ENCODE results near the gene C9orf43.
"Not testable (repeated sequence)": the region's sequence is repeated elsewhere in the genome, so short reads cannot be mapped to it uniquely, and the experiment has no call there.

The C9orf43 gene

GRCh38 chr9:113380869-113381378 lies 29.6 kb upstream of the C9orf43 start:
- Histone ChIP-seq H3K36me3 (ENCODE audit: insufficient read depth, low read length) (no peaks in the 10 kb centered on the region), H3K9ac (ENCODE audit: low read depth, low read length, poor library complexity, severe bottlenecking) (no peak overlapping the region), H3K4me2 (ENCODE audit: low read depth, low read length, poor library complexity, severe bottlenecking) (no peak overlapping the region), H2AFZ (ENCODE audit: low read length) (no peak overlapping the region), H3K9me3 (ENCODE audit: insufficient read depth, low read depth, low read length) (no peaks in the 10 kb centered on the region), H3K9me2 (replicated peaks; ENCODE audit: low read depth, low read length) (no peaks in the 10 kb centered on the region), H3F3A (ENCODE audit: low read depth) (no peaks in the 10 kb centered on the region), H3K27me3 (ENCODE audit: insufficient read depth, low read length, poor library complexity, severe bottlenecking) (no peaks in the 10 kb centered on the region), H3K4me3 (ENCODE audit: low read length, poor library complexity, severe bottlenecking) (no peak overlapping the region), H3K79me2 (ENCODE audit: insufficient read depth, low read length) (peaks cover 8% of the 10 kb centered on the region), H3K4me1 (ENCODE audit: insufficient read depth, low read length, poor library complexity, severe bottlenecking) (no peaks in the 10 kb centered on the region), H4K20me1 (ENCODE audit: insufficient read depth, low read length, poor library complexity, severe bottlenecking) (no peaks in the 10 kb centered on the region)
- no peak for TF ChIP-seq EZH2phosphoT487 (IDR thresholded peaks at IDR 0.05; ENCODE audit: borderline replicate concordance)
- TF ChIP-seq, protein P1, sequence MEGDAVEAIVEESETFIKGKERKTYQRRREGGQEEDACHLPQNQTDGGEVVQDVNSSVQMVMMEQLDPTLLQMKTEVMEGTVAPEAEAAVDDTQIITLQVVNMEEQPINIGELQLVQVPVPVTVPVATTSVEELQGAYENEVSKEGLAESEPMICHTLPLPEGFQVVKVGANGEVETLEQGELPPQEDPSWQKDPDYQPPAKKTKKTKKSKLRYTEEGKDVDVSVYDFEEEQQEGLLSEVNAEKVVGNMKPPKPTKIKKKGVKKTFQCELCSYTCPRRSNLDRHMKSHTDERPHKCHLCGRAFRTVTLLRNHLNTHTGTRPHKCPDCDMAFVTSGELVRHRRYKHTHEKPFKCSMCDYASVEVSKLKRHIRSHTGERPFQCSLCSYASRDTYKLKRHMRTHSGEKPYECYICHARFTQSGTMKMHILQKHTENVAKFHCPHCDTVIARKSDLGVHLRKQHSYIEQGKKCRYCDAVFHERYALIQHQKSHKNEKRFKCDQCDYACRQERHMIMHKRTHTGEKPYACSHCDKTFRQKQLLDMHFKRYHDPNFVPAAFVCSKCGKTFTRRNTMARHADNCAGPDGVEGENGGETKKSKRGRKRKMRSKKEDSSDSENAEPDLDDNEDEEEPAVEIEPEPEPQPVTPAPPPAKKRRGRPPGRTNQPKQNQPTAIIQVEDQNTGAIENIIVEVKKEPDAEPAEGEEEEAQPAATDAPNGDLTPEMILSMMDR (conservative IDR thresholded peaks at IDR 0.05; ENCODE audit: low read length): no peak

DNA sequence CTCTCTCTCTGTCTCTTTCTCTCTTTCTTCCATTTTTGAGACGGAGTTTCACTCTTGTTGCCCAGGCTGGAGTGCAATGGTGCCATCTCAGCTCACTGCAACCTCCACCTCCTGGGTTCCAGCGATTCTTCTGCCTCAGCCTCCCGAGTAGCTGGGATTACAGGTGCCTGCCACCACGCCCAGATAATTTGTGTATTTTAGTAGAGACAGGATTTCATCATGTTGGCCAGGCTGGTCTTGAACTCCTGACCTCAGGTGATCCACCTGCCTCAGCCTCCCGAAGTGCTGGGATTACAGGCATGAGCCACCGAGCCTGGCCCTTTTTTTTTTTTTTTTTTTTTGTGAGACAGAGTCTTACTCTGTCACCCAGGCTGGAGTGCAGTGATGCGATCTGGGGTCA lies 29.1 kb upstream of the C9orf43 start:
- not testable (repeated sequence) for H3K4me3 ChIP-seq (ENCODE audit: low read length, poor library complexity, severe bottlenecking); H3K4me2 ChIP-seq (ENCODE audit: low read depth, low read length, poor library complexity, severe bottlenecking); H3K9ac ChIP-seq (ENCODE audit: low read depth, low read length, poor library complexity, severe bottlenecking); H3K79me2 ChIP-seq (ENCODE audit: insufficient read depth, low read length); H3F3A ChIP-seq (ENCODE audit: low read depth); H3K9me2 ChIP-seq (replicated peaks; ENCODE audit: low read depth, low read length); H3K4me1 ChIP-seq (ENCODE audit: insufficient read depth, low read length, poor library complexity, severe bottlenecking); H3K27me3 ChIP-seq (ENCODE audit: insufficient read depth, low read length, poor library complexity, severe bottlenecking); H3K36me3 ChIP-seq (ENCODE audit: insufficient read depth, low read length); H3K9me3 ChIP-seq (ENCODE audit: insufficient read depth, low read depth, low read length); H2AFZ ChIP-seq (ENCODE audit: low read length); H4K20me1 ChIP-seq (ENCODE audit: insufficient read depth, low read length, poor library complexity, severe bottlenecking)

GRCh38 chr9:113381909-113382411 lies 28.6 kb upstream of the C9orf43 start:
- Histone ChIP-seq H3K4me2 (ENCODE audit: low read depth, low read length, poor library complexity, severe bottlenecking) (no peak overlapping the region), H3K9ac (ENCODE audit: low read depth, low read length, poor library complexity, severe bottlenecking) (no peak overlapping the region), H3K36me3 (ENCODE audit: insufficient read depth, low read length) (no peaks in the 10 kb centered on the region; the same call in 1 of the 2 replicates), H3K4me3 (ENCODE audit: low read length, poor library complexity, severe bottlenecking) (no peak overlapping the region), H2AFZ (ENCODE audit: low read length) (no peak overlapping the region), H3K9me3 (ENCODE audit: insufficient read depth, low read depth, low read length) (no peaks in the 10 kb centered on the region), H3K79me2 (ENCODE audit: insufficient read depth, low read length) (no peaks in the 10 kb centered on the region), H4K20me1 (ENCODE audit: insufficient read depth, low read length, poor library complexity, severe bottlenecking) (no peaks in the 10 kb centered on the region), H3F3A (ENCODE audit: low read depth) (no peaks in the 10 kb centered on the region), H3K4me1 (ENCODE audit: insufficient read depth, low read length, poor library complexity, severe bottlenecking) (no peaks in the 10 kb centered on the region), H3K27me3 (ENCODE audit: insufficient read depth, low read length, poor library complexity, severe bottlenecking) (no peaks in the 10 kb centered on the region), H3K9me2 (replicated peaks; ENCODE audit: low read depth, low read length) (no peaks in the 10 kb centered on the region)
- TF ChIP-seq, protein P1 (conservative IDR thresholded peaks at IDR 0.05; ENCODE audit: low read length): no peak
- TF ChIP-seq EZH2phosphoT487 (IDR thresholded peaks at IDR 0.05; ENCODE audit: borderline replicate concordance): no peak
